IMR-90 (cell line): ENCODE measurements around the gene TGFBR1.

ENCODE experiments used
- CEBPB ChIP-seq: IDR thresholded peaks from 2 replicates; pipeline ENCODE4 v1.6.1; 2012; ENCODE audit warnings: low read depth, low read length, improper control_type of control experiment
- CTCF ChIP-seq: conservative IDR thresholded peaks from 2 replicates; pipeline ENCODE4 v1.5.1; 2012; ENCODE audit warnings: mild to moderate bottlenecking, low read depth, low read length, improper control_type of control experiment
- FOS ChIP-seq: fragments of 150-350 bp; IDR thresholded peaks from 2 replicates; pipeline ENCODE4 v1.6.1; 2016; ENCODE audit warnings: low read depth, low read length
- MAFK ChIP-seq: IDR thresholded peaks from 2 replicates; pipeline ENCODE4 v1.6.1; 2012; ENCODE audit warnings: low read depth, low read length, improper control_type of control experiment
- MAZ ChIP-seq: IDR thresholded peaks from 2 replicates; pipeline ENCODE4 v1.6.1; 2012; ENCODE audit warnings: low read depth, mild to moderate bottlenecking, low read length, improper control_type of control experiment, moderate library complexity, borderline replicate concordance
- MXI1 ChIP-seq: IDR thresholded peaks from 2 replicates; pipeline ENCODE4 v1.6.1; 2012; ENCODE audit warnings: low read depth, mild to moderate bottlenecking, low read length, moderate library complexity, borderline replicate concordance
- POLR2A ChIP-seq: IDR thresholded peaks from 2 replicates; pipeline ENCODE4 v1.6.1; 2012; ENCODE audit warnings: mild to moderate bottlenecking, low read depth, low read length
- RFX5 ChIP-seq: IDR thresholded peaks from 2 replicates; pipeline ENCODE4 v1.8.0; 2012; ENCODE audit warnings: low read depth, mild to moderate bottlenecking, low read length, moderate library complexity

- TF ChIP-seq MAFK (no peak), CTCF (no peak), FOS (no peak), POLR2A (no peak), RFX5 (no peak), MXI1 (no peak), MAZ (no peak), CEBPB (no peak)
Observed at GRCh38 chr9:99073985-99074901, 30.7 kb upstream of the TGFBR1 start.
